A549 (cell line): ENCODE measurements around the gene SUPT5H. TPM values are rescaled to one million over a fixed set of nuclear protein-coding genes. Genes with fewer than 3 reads are reported as not detected.

Experiments
- ATAC-seq, 2 experiments: fragments of 200-7000 bp in 1 of 2; fragments of >200 bp in 1 of 2; cut with Nextera tagmentation in 1 of 2; cut with Tn5 transposase in 1 of 2; 3 replicates each; pipeline versions ENCODE4 v1.8.0 to v1.9.1; 2018 to 2020; ENCODE audit warnings: mild to moderate bottlenecking in 1 of 2, moderate library complexity in 1 of 2
- CTCF ChIA-PET: fragments of 300-600 bp; sonication (Branson Sonifier 250); formaldehyde crosslinking; extraction: SDS; loops from one replicate; lab custom pipeline; 2021; ENCODE audit warnings: antibody characterized with exemption, inconsistent platforms; lab: Yijun Ruan, JAX
- POLR2A ChIA-PET: fragments of 350-600 bp; formaldehyde crosslinking; extraction: SDS; loops from one replicate; lab custom pipeline; 2021; ENCODE audit warnings: antibody characterized with exemption, inconsistent platforms; lab: Yijun Ruan, JAX
- DNase-seq, 2 experiments: peaks; one replicate each; pipeline versions ENCODE4 v3.0.0 to v3.0.0-alpha.2; 2011 to 2016; ENCODE audit warnings: low read depth in 1 of 2, low spot score in 1 of 2
- FAIRE-seq: peaks from 2 replicates; lab custom pipeline; 2011; peaks lifted over from hg19 to GRCh38; lab: Jason Lieb, UNC
- H3K27ac ChIP-seq, 2 experiments: fragments of >200 bp; sonication (Bioruptor Twin); formaldehyde crosslinking; 3 replicates each; pipeline ENCODE4 v1.5.1; 2016 to 2017
- H3K4me1 ChIP-seq: fragments of >200 bp; sonication (Bioruptor Twin); formaldehyde crosslinking; 3 replicates; pipeline ENCODE4 v1.6.1; 2016
- H3K4me2 ChIP-seq: fragments of >200 bp; sonication (Bioruptor Twin); formaldehyde crosslinking; 3 replicates; pipeline ENCODE4 v1.6.1; 2016
- H3K4me3 ChIP-seq: fragments of >200 bp; sonication (Bioruptor Twin); formaldehyde crosslinking; 3 replicates; pipeline ENCODE4 v1.5.1; 2016
- H3K9me3 ChIP-seq: fragments of >200 bp; sonication (Bioruptor Twin); formaldehyde crosslinking; 3 replicates; pipeline ENCODE4 v1.6.1; 2016
- CBX2 ChIP-seq: fragments of 200-600 bp; sonication (generic); IDR thresholded peaks from 2 replicates; pipeline ENCODE4 v1.6.1; 2016; ENCODE audit warnings: low read depth, mild to moderate bottlenecking, borderline replicate concordance
- CEBPB ChIP-seq, 2 experiments: fragments of >200 bp in 1 of 2; sonication (Bioruptor Twin) in 1 of 2; formaldehyde crosslinking in 1 of 2; IDR thresholded peaks; 2 replicates each; pipeline ENCODE4 v1.6.1; 2012 to 2016
- CHD2 ChIP-seq: fragments of 150-350 bp; IDR thresholded peaks from 2 replicates; pipeline ENCODE4 v1.6.1; 2014; ENCODE audit warnings: low read length; ENCODE audit not compliant: partially characterized antibody
- EHF ChIP-seq: fragments of 250-450 bp; sonication (Bioruptor Pico); IDR thresholded peaks from 2 replicates; pipeline ENCODE4 v1.5.0; 2020; ENCODE audit warnings: mild to moderate bottlenecking
- EHMT2 ChIP-seq: fragments of 200-600 bp; sonication (generic); IDR thresholded peaks from 2 replicates; pipeline ENCODE4 v1.6.1; 2016; ENCODE audit warnings: antibody characterized with exemption, low read depth, mild to moderate bottlenecking, moderate library complexity
- EP300 ChIP-seq, 2 experiments: fragments of >200 bp; sonication (Bioruptor Twin); formaldehyde crosslinking; IDR thresholded peaks; 2 replicates in 1 of 2; 3 replicates in 1 of 2; pipeline ENCODE4 v1.6.1; 2016 to 2017
- ESRRA ChIP-seq: fragments of 150-350 bp; IDR thresholded peaks from 2 replicates; pipeline ENCODE4 v1.6.1; 2014; ENCODE audit warnings: mild to moderate bottlenecking, low read length, borderline replicate concordance
- FOSL2 ChIP-seq, 2 experiments: fragments of 450-650 bp in 1 of 2; fragments of >200 bp in 1 of 2; sonication (Bioruptor Twin) in 1 of 2; formaldehyde crosslinking; IDR thresholded peaks; 2 replicates each; pipeline versions ENCODE4 v1.5.0 to v1.6.1; 2016 to 2020; ENCODE audit warnings: mild to moderate bottlenecking in 1 of 2, moderate library complexity in 1 of 2
- FOXS1 ChIP-seq: fragments of 250-450 bp; sonication (Bioruptor Pico); IDR thresholded peaks from 2 replicates; pipeline ENCODE4 v1.5.0; 2020; ENCODE audit warnings: mild to moderate bottlenecking, moderate library complexity
- HEYL ChIP-seq: fragments of 250-450 bp; sonication (Bioruptor Pico); IDR thresholded peaks from 2 replicates; pipeline ENCODE4 v1.8.0; 2021; ENCODE audit warnings: mild to moderate bottlenecking, moderate library complexity
- HOXA7 ChIP-seq: fragments of 250-450 bp; sonication (Bioruptor Pico); IDR thresholded peaks from 2 replicates; pipeline ENCODE4 v1.5.0; 2020; ENCODE audit warnings: mild to moderate bottlenecking, moderate library complexity
- HOXB5 ChIP-seq: fragments of 250-450 bp; sonication (Bioruptor Pico); IDR thresholded peaks from 2 replicates; pipeline ENCODE4 v1.5.0; 2020; ENCODE audit warnings: mild to moderate bottlenecking, moderate library complexity
- KDM1A ChIP-seq: fragments of 200-600 bp; sonication (generic); IDR thresholded peaks from 2 replicates; pipeline ENCODE4 v1.6.1; 2016; ENCODE audit warnings: low read depth, mild to moderate bottlenecking
- MAZ ChIP-seq: fragments of 150-350 bp; IDR thresholded peaks from 2 replicates; pipeline ENCODE4 v1.6.1; 2014; ENCODE audit warnings: antibody characterized with exemption, low read depth, low read length, borderline replicate concordance
- NPAS2 ChIP-seq: fragments of 250-450 bp; sonication (Bioruptor Pico); IDR thresholded peaks from 2 replicates; pipeline ENCODE4 v1.8.0; 2022; ENCODE audit warnings: mild to moderate bottlenecking, moderate library complexity, borderline replicate concordance
- NR3C1 ChIP-seq: fragments of >200 bp; sonication (Bioruptor Twin); formaldehyde crosslinking; IDR thresholded peaks from 3 replicates; pipeline ENCODE4 v1.6.1; 2017
- PHF8 ChIP-seq: fragments of 200-600 bp; sonication (generic); IDR thresholded peaks from 2 replicates; pipeline ENCODE4 v1.6.1; 2016; ENCODE audit warnings: low read depth, mild to moderate bottlenecking, antibody characterized with exemption, moderate library complexity, borderline replicate concordance
- POLR2AphosphoS2 ChIP-seq: conservative IDR thresholded peaks from 2 replicates; pipeline ENCODE4 v1.6.1; 2012; ENCODE audit warnings: low read length, improper control_type of control experiment, inconsistent platforms
- RFX5 ChIP-seq: fragments of 450-650 bp; IDR thresholded peaks from 2 replicates; pipeline ENCODE4 v1.7.1; 2014; ENCODE audit warnings: antibody characterized with exemption, mild to moderate bottlenecking, moderate library complexity
- RNF2 ChIP-seq: fragments of 200-600 bp; sonication (generic); IDR thresholded peaks from 2 replicates; pipeline ENCODE4 v1.6.1; 2016; ENCODE audit warnings: low read depth, mild to moderate bottlenecking, antibody characterized with exemption, moderate library complexity, borderline replicate concordance
- SREBF2 ChIP-seq: fragments of 450-650 bp; IDR thresholded peaks from 2 replicates; pipeline ENCODE4 v1.6.1; 2014; ENCODE audit warnings: mild to moderate bottlenecking, moderate library complexity
- TFCP2L1 ChIP-seq: fragments of 250-450 bp; sonication (Bioruptor Pico); IDR thresholded peaks from 2 replicates; pipeline ENCODE4 v1.5.0; 2021; ENCODE audit warnings: mild to moderate bottlenecking
- TP53 ChIP-seq: fragments of 250-450 bp; sonication (Bioruptor Pico); IDR thresholded peaks from 2 replicates; pipeline ENCODE4 v1.5.0; 2021; ENCODE audit warnings: mild to moderate bottlenecking, moderate library complexity
- ZNF302 ChIP-seq: fragments of 250-450 bp; sonication (Bioruptor Pico); IDR thresholded peaks from 2 replicates; pipeline ENCODE4 v1.9.0; 2021; ENCODE audit warnings: inconsistent platforms, mild to moderate bottlenecking, moderate library complexity
- WGBS: methylation state at CpG from one replicate; pipeline ENCODE4 v1.1.6; 2017; ENCODE audit errors: missing lambda C conversion rate; 5-methylcytosine and 5-hydroxymethylcytosine counted together
- polyA plus RNA-seq, 4 experiments: library from polyadenylated mRNA; depleted of rRNA in 3 of 4; stranded (reverse); fragments of >200 nt; fragmentation: RNase III in 1 of 4; extraction: RNeasy Plus Mini Kit Qiagen cat#74134 plus additional on column Dnase treatment in 1 of 4; gene quantifications; 2 replicates in 3 of 4; 3 replicates in 1 of 4; pipeline ENCODE4 v1.2.3, GENCODE V29; 2011 to 2017
- TF ChIP-seq, protein P1 (sequence below): fragments of 250-450 bp; sonication (Bioruptor Pico); IDR thresholded peaks from 2 replicates; pipeline ENCODE4 v1.5.0; 2021; ENCODE audit warnings: mild to moderate bottlenecking, moderate library complexity, borderline replicate concordance
- TF ChIP-seq, protein P2 (sequence below): IDR thresholded peaks from 2 replicates; pipeline ENCODE4 v1.6.1; 2012

The SUPT5H gene
- polyA plus RNA-seq, 2 of the 4 experiments (the other 2 are of a cell fraction), result 186 to 222 TPM

GRCh38 chr19:39405261-39405957, 40.0 kb upstream of the SUPT5H start:
- Histone ChIP-seq H3K4me1 (peaks cover 71% of the 10 kb centered on the region), H3K4me3 (no peak overlapping the region)
- TF ChIP-seq HOXA7 (CRISPR knock-in tag) (no peak), POLR2AphosphoS2 (0 out of 2 replicates have a peak, but pooled peaks have one; percentile 66)
- TF ChIP-seq, all 56 proteins: peak for 1
- 92% methylated on average over 17 of the region's 17 CpGs for WGBS
- Histone ChIP-seq H3K9me3 (no peaks in the 10 kb centered on the region), H3K4me2 (peak overlapping the region; percentile 95), H3K27ac (peak overlapping the region; percentile 94 to 99)
- ATAC-seq, result no peak
- peak in 1 of 2 experiments; percentile 33 for DNase-seq
- POLR2A ChIA-PET, result interaction anchor here (0.6 to 9.4 kb wide), 10 partner anchors 9 to 758 kb away, joined by 3 to 140 read pairs (median 3); partner anchors contain the start of genes ACTN4, MED29, PAF1 and RPS16
- CTCF ChIA-PET, result interaction anchor here (0.6 to 21.4 kb wide), 7 partner anchors 7 to 63 kb away, joined by 3 to 457 read pairs (median 8); partner anchors contain the start of genes MED29, PAF1, RPS16 and SAMD4B
- FAIRE-seq, result no peak

- Histone ChIP-seq H3K9me3 (no peaks in the 10 kb centered on the region), H3K4me2 (peak overlapping the region; percentile 95), H3K27ac (peak overlapping the region; percentile 94 to 99), H3K4me1 (peaks cover 71% of the 10 kb centered on the region), H3K4me3 (peak overlapping the region; percentile 76)
- TF ChIP-seq ZNF302, result no peak
- no peak for TF ChIP-seq TP53 (CRISPR knock-in tag)
- TF ChIP-seq NR3C1, result no peak
- TF ChIP-seq MAZ, result no peak
- TF ChIP-seq RFX5, result no peak
- TF ChIP-seq, protein P1, sequence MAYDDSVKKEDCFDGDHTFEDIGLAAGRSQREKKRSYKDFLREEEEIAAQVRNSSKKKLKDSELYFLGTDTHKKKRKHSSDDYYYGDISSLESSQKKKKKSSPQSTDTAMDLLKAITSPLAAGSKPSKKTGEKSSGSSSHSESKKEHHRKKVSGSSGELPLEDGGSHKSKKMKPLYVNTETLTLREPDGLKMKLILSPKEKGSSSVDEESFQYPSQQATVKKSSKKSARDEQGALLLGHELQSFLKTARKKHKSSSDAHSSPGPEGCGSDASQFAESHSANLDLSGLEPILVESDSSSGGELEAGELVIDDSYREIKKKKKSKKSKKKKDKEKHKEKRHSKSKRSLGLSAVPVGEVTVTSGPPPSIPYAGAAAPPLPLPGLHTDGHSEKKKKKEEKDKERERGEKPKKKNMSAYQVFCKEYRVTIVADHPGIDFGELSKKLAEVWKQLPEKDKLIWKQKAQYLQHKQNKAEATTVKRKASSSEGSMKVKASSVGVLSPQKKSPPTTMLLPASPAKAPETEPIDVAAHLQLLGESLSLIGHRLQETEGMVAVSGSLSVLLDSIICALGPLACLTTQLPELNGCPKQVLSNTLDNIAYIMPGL (CRISPR knock-in tag), result no peak
- no peak for TF ChIP-seq EP300 (IDR thresholded peaks at IDR 0.05)
- TF ChIP-seq CEBPB (IDR thresholded peaks at IDR 0.05), result no peak
- TF ChIP-seq, protein P2, sequence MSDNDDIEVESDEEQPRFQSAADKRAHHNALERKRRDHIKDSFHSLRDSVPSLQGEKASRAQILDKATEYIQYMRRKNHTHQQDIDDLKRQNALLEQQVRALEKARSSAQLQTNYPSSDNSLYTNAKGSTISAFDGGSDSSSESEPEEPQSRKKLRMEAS, result no peak
- no peak for TF ChIP-seq PHF8
- TF ChIP-seq SREBF2, result no peak
- no peak for TF ChIP-seq FOXS1
- TF ChIP-seq KDM1A, result no peak
- TF ChIP-seq FOSL2 (IDR thresholded peaks at IDR 0.05), result no peak
- TF ChIP-seq FOSL2 (CRISPR knock-in tag; IDR thresholded peaks at IDR 0.05), result 0 out of 2 replicates have a peak, but pooled peaks have one; percentile 42
- no peak for TF ChIP-seq HEYL (CRISPR knock-in tag)
- TF ChIP-seq ESRRA, result no peak
- TF ChIP-seq CHD2, result peak; percentile 17
- no peak for TF ChIP-seq HOXB5 (CRISPR knock-in tag)
- peak; percentile 84 for TF ChIP-seq TFCP2L1 (CRISPR knock-in tag)
- TF ChIP-seq NPAS2 (CRISPR knock-in tag), result no peak
- TF ChIP-seq RNF2, result no peak
- TF ChIP-seq CBX2, result no peak
- no peak for TF ChIP-seq EHF (CRISPR knock-in tag)
- TF ChIP-seq HOXA7 (CRISPR knock-in tag), result 0 out of 2 replicates have a peak, but pooled peaks have one; percentile 19
- no peak for TF ChIP-seq EHMT2
- ATAC-seq (no peak), DNase-seq (no peak), FAIRE-seq (no peak)
- 37% methylated on average over 17 of the region's 22 CpGs for WGBS
- ChIA-PET POLR2A (interaction anchor here (0.6 to 9.4 kb wide), 13 partner anchors 8 to 445 kb away, joined by 3 to 140 read pairs (median 5); partner anchors contain the start of genes MED29, PAF1, RPS16 and SAMD4B), CTCF (interaction anchor here (1.6 to 21.4 kb wide), 4 partner anchors 8 to 127 kb away, joined by 4 to 457 read pairs (median 76); partner anchors contain the start of genes EID2B and RPS16)
Observed at GRCh38 chr19:39405958-39406655, 39.3 kb upstream of the SUPT5H start.
